Ovary (tissue), 9 donors: Measurements from ENCODE around the gene UST. TPM values are rescaled to one million over a fixed set of nuclear protein-coding genes. Genes with fewer than 3 reads are reported as not detected.
"Not testable (repeated sequence)": the region's sequence is repeated elsewhere in the genome, so short reads cannot be mapped to it uniquely, and the experiment has no call there.

Experiments used
- DNase-seq, 5 donors: peaks; one replicate each; pipeline ENCODE4 v3.0.0-alpha.2; 2019 to 2020
- H3K27ac ChIP-seq, 2 donors: fragments of 200-600 bp; one replicate each; pipeline versions ENCODE4 v1.5.1 to v1.8.0; 2019 to 2022
- H3K27me3 ChIP-seq: fragments of 200-600 bp; one replicate; pipeline ENCODE4 v1.8.0; 2022
- H3K36me3 ChIP-seq: fragments of 200-600 bp; sonication (generic); one replicate; pipeline ENCODE4 v1.5.1; 2019
- H3K4me1 ChIP-seq: one replicate; pipeline ENCODE4 v1.8.1; 2013; ENCODE audit warnings: mild to moderate bottlenecking, moderate library complexity; ENCODE audit not compliant: insufficient read depth
- H3K4me3 ChIP-seq: fragments of 200-600 bp; sonication (generic); one replicate; pipeline ENCODE4 v1.5.1; 2017
- H3K9me3 ChIP-seq, 2 donors: fragments of 200-600 bp in 1 of 2; sonication (generic) in 1 of 2; one replicate each; pipeline versions ENCODE4 v1.5.1 to v1.8.1; 2013 to 2019; ENCODE audit warnings: mild to moderate bottlenecking in 1 of 2, moderate library complexity in 1 of 2
- EP300 ChIP-seq: sonication (generic); formaldehyde crosslinking; IDR thresholded peaks from one replicate; pipeline ENCODE4 v1.6.1; 2017; ENCODE audit warnings: antibody characterized with exemption
- POLR2A ChIP-seq: fragments of 450-650 bp; IDR thresholded peaks from one replicate; pipeline ENCODE4 v1.6.1; 2017; ENCODE audit warnings: antibody characterized with exemption, mild to moderate bottlenecking, moderate library complexity
- WGBS, 3 donors: extraction: QIAGEN DNeasy Blood & Tissue Kit in 1 of 3; methylation state at CpG; one replicate each; pipeline versions ENCODE4 v1.1.5 to v1.1.7; 2013 to 2017; 5-methylcytosine and 5-hydroxymethylcytosine counted together
- intact Hi-C, 4 donors: fragments of 100-400 bp; cut with DNase I; formaldehyde crosslinking; loops; one replicate each; pipeline versions ENCODE4 v1.11.0 to v1.15.1; 2022 to 2023
- polyA plus RNA-seq, 2 donors: library from polyadenylated mRNA; stranded (reverse); fragments of 200-250 nt in 1 of 2; fragments of 350-450 nt in 1 of 2; fragmentation: Illumina TruSeq in 1 of 2; extraction: RNeasy Lipid Tissue Mini Kit (QIAGEN cat#74804) in 1 of 2; gene quantifications; one replicate each; pipeline ENCODE4 v1.2.3, GENCODE V29; 2013 to 2014
- total RNA-seq, 7 donors: library from RNA; depleted of rRNA in 2 of 7; stranded (reverse); fragments of >200 nt in 2 of 7; fragmentation: NEBNext Ultra II Directional in 3 of 7; extraction: Animal tissue kit (Norgen Biotek cat#: 25700) in 3 of 7; gene quantifications; one replicate each; pipeline versions ENCODE4 v1.1.0 to v1.2.4, GENCODE V29; 2016 to 2023
- TF ChIP-seq, protein P1 (sequence below), 3 donors: fragments of 450-650 bp in 2 of 3; fragments of 200-600 bp in 1 of 3; IDR thresholded peaks; one replicate each; pipeline versions ENCODE4 v1.5.1 to v1.8.0; 2016 to 2022; ENCODE audit warnings: antibody characterized with exemption in 3 of 3, mild to moderate bottlenecking in 1 of 3
- donor health status: DM: no; HTN: no; CAD: no; lungs with moderate emphysema.
- donor health status: DM: no; HTN: no; CAD: no.
- donor health status: Bipolar disorder and iron deficiency.
- donor health status: DM: yes; HTN: yes; CAD: no.
- donor health status: DM: no; HTN: no; CAD: no.
- donor health status: DM: yes; HTN: yes; CAD: no.

The UST gene
- total and polyA plus RNA-seq, 9 donors = 11.8 to 20.1 (median 16.5) TPM

DNA sequence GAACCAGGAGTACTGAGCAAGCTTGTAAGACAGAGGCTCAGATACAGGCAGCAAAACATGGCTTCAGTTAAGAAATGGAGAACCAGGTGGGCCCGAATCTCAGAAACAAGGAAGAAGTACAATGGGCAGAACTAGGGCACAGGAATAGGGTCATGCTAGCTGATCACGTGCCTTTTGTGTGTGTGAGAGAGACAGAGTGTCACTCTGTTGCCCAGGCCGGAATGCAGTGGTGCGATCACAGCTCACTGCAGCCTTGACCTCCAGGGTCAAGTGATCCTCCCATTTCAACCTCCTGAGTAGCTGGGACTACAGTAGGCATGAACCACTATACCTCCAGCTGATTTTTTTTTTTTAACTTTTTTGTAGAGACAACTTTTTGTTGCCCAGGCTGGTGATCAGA lies 257.8 kb downstream of the UST start:
- 92 to 94% (median 92%) methylated on average over 4 of the region's 4 CpGs for WGBS, 3 donors
- TF ChIP-seq POLR2A (no peak), EP300 (no peak)
- TF ChIP-seq, protein P1, sequence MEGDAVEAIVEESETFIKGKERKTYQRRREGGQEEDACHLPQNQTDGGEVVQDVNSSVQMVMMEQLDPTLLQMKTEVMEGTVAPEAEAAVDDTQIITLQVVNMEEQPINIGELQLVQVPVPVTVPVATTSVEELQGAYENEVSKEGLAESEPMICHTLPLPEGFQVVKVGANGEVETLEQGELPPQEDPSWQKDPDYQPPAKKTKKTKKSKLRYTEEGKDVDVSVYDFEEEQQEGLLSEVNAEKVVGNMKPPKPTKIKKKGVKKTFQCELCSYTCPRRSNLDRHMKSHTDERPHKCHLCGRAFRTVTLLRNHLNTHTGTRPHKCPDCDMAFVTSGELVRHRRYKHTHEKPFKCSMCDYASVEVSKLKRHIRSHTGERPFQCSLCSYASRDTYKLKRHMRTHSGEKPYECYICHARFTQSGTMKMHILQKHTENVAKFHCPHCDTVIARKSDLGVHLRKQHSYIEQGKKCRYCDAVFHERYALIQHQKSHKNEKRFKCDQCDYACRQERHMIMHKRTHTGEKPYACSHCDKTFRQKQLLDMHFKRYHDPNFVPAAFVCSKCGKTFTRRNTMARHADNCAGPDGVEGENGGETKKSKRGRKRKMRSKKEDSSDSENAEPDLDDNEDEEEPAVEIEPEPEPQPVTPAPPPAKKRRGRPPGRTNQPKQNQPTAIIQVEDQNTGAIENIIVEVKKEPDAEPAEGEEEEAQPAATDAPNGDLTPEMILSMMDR (IDR thresholded peaks at IDR 0.05) = no peak
- Histone ChIP-seq H3K27ac (no peak overlapping the region), H3K4me1 (peaks cover 6% of the 10 kb centered on the region), H3K9me3 (no peaks in the 10 kb centered on the region), H3K4me3 (no peak overlapping the region), H3K36me3 (no peaks in the 10 kb centered on the region), H3K27me3 (no peaks in the 10 kb centered on the region)
- no peak for DNase-seq
- intact Hi-C loops = no loop called here

- H3K9me3 ChIP-seq, H3K27ac ChIP-seq, H3K27me3 ChIP-seq, H3K4me3 ChIP-seq, DNase-seq, intact Hi-C loops, H3K36me3 ChIP-seq, H3K4me1 ChIP-seq: not testable (repeated sequence)
- 95 to 98% (median 97%) methylated on average over 1 of the region's 1 CpG for WGBS, 3 donors
Measured at GRCh38 chr6:149006236-149006635, 259.4 kb downstream of the UST start.

DNA sequence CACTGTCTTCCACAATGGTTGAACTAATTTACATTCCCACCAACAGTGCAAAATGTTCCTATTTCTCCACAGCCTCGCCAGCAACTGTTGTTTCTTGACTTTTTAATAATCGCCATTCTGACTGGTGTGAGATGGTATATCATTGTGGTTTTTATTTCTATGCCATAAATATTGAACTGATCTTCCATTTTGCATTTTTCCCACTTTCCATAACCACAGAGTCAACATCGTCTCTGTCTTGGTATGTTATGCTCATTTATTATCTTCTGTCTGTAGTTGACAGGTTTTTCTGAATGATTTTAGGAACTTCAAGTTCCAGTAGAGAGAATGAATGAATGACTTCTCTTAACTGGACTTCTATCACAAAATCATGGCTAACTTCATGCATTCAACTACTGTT lies 259.8 kb downstream of the UST start:
- no peak overlapping the region for H3K4me3 ChIP-seq
- intact Hi-C loops = no loop called here
- H3K9me3 ChIP-seq = no peaks in the 10 kb centered on the region
- H3K27ac ChIP-seq = no peak overlapping the region
- WGBS, 3 donors = 91 to 97% (median 97%) methylated on average over 3 of the region's 3 CpGs
- no peak for DNase-seq
- no peaks in the 10 kb centered on the region for H3K27me3 ChIP-seq
- H3K4me1 ChIP-seq = no peaks in the 10 kb centered on the region
- no peak for TF ChIP-seq POLR2A
- TF ChIP-seq, protein P1 (IDR thresholded peaks at IDR 0.05) = no peak
- no peak for TF ChIP-seq EP300
- no peaks in the 10 kb centered on the region for H3K36me3 ChIP-seq

DNA sequence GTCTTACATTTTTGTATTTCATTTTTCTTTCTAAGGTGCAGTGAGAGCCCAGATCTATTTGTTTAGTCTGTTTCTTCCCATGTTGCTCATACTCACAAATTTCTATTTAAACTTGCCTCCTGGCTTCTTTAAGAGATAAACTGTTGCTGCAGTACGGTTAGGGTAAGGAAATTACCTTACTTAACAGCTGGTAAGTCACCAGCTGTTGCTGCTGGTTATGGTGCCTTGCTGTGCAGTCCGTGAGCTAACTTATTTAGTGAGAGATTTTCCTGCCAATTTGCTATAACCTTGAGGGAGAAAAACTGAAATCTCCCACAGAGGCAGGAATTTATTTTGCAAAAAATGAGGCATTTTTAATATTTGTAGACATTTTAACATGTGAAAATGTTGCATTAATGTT lies 261.0 kb downstream of the UST start:
- no peak overlapping the region for H3K27ac ChIP-seq
- 16 to 34% (median 21%) methylated on average over 2 of the region's 2 CpGs for WGBS, 3 donors
- H3K9me3 ChIP-seq = no peaks in the 10 kb centered on the region
- no peaks in the 10 kb centered on the region for H3K4me1 ChIP-seq
- H3K36me3 ChIP-seq = no peaks in the 10 kb centered on the region
- H3K27me3 ChIP-seq = no peaks in the 10 kb centered on the region
- no peak for DNase-seq
- no peak for TF ChIP-seq POLR2A
- no peak for TF ChIP-seq EP300
- TF ChIP-seq, protein P1 (IDR thresholded peaks at IDR 0.05) = no peak
- intact Hi-C loops = no loop called here
- no peak overlapping the region for H3K4me3 ChIP-seq

DNA sequence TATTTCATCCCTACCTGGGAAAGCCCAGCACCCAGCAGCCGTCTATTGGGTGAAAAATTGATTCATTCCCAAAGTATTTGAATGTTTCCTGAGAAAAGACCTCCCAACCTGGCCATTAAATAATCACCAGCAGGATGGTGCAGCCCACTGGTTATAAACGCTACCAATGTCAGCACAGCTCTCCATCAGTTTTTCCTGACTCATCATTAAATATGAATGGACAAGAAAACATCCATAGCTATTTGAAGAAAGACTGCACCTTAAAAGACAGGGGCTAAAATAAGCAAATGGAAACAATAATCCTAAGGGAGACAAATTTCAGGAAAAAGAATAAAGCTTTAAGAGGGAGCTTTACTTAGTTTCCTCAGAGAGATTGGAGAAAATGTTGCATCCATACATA lies 261.9 kb downstream of the UST start:
- Histone ChIP-seq H3K4me3 (no peak overlapping the region), H3K27ac (no peak overlapping the region), H3K36me3 (no peaks in the 10 kb centered on the region), H3K9me3 (no peaks in the 10 kb centered on the region), H3K27me3 (no peaks in the 10 kb centered on the region), H3K4me1 (no peaks in the 10 kb centered on the region)
- WGBS, 3 donors = 91 to 97% (median 93%) methylated on average over 2 of the region's 2 CpGs
- DNase-seq = no peak
- TF ChIP-seq EP300 (no peak), POLR2A (no peak)
- TF ChIP-seq, protein P1 (IDR thresholded peaks at IDR 0.05) = no peak
- intact Hi-C loops = no loop called here
